Measurements from ENCODE around the gene WASL. TPM values are rescaled to one million over a fixed set of nuclear protein-coding genes. Genes with fewer than 3 reads are reported as not detected.

WASL gene
- total and polyA plus RNA-seq, 10 of the 15 experiments (the other 5 are each of a cell fraction or from before 2014, with no cell fraction given): 2.0 to 6.4 (median 3.5) TPM

DNA sequence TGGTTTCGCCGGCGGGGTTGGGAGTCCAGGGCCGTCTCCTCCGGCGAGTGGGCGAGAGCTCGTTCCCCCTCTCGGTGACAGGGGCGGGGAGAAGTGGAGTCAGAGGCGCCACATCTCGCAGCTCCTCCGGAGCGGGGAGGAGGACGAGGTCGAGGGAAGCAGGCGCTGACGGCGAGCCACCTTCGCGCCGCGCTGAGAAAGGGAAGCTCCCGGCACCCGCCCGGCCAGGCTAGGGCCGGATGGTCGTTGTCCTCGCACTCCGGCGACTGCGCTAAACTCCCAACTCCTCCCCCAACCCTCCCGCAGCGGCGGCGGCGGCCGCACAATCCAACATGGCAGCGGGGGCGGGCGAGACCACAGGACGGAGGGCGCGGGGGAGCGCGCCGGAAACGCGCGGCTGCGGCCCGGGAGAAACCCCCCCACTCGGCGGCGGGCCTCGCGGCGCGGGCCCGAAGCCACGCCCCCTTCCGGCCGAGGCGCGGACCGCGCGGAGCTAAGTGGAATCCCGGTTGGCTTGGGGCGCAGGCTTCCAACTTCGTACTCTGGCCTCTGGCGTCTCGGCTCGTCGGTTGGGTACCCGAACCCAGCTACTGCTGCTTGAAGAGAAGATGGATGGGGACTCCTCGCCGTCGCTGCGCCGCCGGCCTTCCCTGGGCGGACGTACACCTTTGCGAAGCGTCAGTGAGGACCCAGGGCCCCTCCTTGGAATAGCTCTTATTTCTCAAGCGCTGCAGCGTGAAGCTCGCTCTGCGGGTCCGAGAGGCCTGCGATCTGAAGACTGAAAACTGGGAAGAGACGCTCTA, at the start of gene WASL (continued):
- TF ChIP-seq, protein P1, sequence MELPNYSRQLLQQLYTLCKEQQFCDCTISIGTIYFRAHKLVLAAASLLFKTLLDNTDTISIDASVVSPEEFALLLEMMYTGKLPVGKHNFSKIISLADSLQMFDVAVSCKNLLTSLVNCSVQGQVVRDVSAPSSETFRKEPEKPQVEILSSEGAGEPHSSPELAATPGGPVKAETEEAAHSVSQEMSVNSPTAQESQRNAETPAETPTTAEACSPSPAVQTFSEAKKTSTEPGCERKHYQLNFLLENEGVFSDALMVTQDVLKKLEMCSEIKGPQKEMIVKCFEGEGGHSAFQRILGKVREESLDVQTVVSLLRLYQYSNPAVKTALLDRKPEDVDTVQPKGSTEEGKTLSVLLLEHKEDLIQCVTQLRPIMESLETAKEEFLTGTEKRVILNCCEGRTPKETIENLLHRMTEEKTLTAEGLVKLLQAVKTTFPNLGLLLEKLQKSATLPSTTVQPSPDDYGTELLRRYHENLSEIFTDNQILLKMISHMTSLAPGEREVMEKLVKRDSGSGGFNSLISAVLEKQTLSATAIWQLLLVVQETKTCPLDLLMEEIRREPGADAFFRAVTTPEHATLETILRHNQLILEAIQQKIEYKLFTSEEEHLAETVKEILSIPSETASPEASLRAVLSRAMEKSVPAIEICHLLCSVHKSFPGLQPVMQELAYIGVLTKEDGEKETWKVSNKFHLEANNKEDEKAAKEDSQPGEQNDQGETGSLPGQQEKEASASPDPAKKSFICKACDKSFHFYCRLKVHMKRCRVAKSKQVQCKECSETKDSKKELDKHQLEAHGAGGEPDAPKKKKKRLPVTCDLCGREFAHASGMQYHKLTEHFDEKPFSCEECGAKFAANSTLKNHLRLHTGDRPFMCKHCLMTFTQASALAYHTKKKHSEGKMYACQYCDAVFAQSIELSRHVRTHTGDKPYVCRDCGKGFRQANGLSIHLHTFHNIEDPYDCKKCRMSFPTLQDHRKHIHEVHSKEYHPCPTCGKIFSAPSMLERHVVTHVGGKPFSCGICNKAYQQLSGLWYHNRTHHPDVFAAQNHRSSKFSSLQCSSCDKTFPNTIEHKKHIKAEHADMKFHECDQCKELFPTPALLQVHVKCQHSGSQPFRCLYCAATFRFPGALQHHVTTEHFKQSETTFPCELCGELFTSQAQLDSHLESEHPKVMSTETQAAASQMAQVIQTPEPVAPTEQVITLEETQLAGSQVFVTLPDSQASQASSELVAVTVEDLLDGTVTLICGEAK (IDR thresholded peaks at IDR 0.05; ENCODE audit: borderline replicate concordance): no peak
- TF ChIP-seq CBFB (IDR thresholded peaks at IDR 0.05; ENCODE audit: low read depth) (peak; percentile 25), EED (IDR thresholded peaks at IDR 0.05; ENCODE audit: low read depth) (peak; percentile 60; the same call in 1 of the 2 replicates), MXI1 (IDR thresholded peaks at IDR 0.05; ENCODE audit: low read depth, low read length) (no peak), DPF2 (IDR thresholded peaks at IDR 0.05) (peak; percentile 85), RUNX3 (IDR thresholded peaks at IDR 0.05; ENCODE audit: low read length) (peak; percentile 84), PAX5 (IDR thresholded peaks at IDR 0.05; ENCODE audit: borderline replicate concordance, low read depth, low read length) (peak; percentile 46; the same call in 1 of the 2 replicates), FOS (IDR thresholded peaks at IDR 0.05; ENCODE audit: borderline replicate concordance, extremely low read depth, insufficient read length) (no peak), GABPA (IDR thresholded peaks at IDR 0.05; ENCODE audit: low read depth) (0 out of 2 replicates have a peak, but pooled peaks have one; percentile 10), SMAD5 (IDR thresholded peaks at IDR 0.05; ENCODE audit: low read depth) (peak; percentile 58), ZNF622 (IDR thresholded peaks at IDR 0.05) (no peak), POLR2AphosphoS2 (IDR thresholded peaks at IDR 0.05; ENCODE audit: low read depth, low read length) (peak; percentile 57), MYC (IDR thresholded peaks at IDR 0.05; ENCODE audit: insufficient read depth, insufficient read length, insufficient replicate concordance, low read length, severe bottlenecking) (peak; percentile 54), POLR2A (IDR thresholded peaks at IDR 0.05; ENCODE audit: low read depth, low read length) (peak; percentile 93), ZSCAN29 (IDR thresholded peaks at IDR 0.05) (peak; percentile 14; the same call in 1 of the 2 replicates)
- TF ChIP-seq, protein P2, sequence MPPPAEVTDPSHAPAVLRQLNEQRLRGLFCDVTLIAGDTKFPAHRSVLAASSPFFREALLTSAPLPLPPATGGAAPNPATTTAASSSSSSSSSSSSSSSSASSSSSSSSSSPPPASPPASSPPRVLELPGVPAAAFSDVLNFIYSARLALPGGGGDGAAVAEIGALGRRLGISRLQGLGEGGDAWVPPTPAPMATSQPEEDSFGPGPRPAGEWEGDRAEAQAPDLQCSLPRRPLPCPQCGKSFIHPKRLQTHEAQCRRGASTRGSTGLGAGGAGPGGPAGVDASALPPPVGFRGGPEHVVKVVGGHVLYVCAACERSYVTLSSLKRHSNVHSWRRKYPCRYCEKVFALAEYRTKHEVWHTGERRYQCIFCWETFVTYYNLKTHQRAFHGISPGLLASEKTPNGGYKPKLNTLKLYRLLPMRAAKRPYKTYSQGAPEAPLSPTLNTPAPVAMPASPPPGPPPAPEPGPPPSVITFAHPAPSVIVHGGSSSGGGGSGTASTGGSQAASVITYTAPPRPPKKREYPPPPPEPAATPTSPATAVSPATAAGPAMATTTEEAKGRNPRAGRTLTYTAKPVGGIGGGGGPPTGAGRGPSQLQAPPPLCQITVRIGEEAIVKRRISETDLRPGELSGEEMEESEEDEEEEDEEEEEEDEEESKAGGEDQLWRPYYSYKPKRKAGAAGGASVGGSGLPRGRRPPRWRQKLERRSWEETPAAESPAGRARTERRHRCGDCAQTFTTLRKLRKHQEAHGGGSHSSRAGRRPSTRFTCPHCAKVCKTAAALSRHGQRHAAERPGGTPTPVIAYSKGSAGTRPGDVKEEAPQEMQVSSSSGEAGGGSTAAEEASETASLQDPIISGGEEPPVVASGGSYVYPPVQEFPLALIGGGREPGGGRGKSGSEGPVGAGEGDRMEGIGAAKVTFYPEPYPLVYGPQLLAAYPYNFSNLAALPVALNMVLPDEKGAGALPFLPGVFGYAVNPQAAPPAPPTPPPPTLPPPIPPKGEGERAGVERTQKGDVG (CRISPR knock-in tag; IDR thresholded peaks at IDR 0.05): no peak
- TF ChIP-seq, protein P3, sequence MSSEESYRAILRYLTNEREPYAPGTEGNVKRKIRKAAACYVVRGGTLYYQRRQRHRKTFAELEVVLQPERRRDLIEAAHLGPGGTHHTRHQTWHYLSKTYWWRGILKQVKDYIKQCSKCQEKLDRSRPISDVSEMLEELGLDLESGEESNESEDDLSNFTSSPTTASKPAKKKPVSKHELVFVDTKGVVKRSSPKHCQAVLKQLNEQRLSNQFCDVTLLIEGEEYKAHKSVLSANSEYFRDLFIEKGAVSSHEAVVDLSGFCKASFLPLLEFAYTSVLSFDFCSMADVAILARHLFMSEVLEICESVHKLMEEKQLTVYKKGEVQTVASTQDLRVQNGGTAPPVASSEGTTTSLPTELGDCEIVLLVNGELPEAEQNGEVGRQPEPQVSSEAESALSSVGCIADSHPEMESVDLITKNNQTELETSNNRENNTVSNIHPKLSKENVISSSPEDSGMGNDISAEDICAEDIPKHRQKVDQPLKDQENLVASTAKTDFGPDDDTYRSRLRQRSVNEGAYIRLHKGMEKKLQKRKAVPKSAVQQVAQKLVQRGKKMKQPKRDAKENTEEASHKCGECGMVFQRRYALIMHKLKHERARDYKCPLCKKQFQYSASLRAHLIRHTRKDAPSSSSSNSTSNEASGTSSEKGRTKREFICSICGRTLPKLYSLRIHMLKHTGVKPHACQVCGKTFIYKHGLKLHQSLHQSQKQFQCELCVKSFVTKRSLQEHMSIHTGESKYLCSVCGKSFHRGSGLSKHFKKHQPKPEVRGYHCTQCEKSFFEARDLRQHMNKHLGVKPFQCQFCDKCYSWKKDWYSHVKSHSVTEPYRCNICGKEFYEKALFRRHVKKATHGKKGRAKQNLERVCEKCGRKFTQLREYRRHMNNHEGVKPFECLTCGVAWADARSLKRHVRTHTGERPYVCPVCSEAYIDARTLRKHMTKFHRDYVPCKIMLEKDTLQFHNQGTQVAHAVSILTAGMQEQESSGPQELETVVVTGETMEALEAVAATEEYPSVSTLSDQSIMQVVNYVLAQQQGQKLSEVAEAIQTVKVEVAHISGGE (CRISPR knock-in tag; IDR thresholded peaks at IDR 0.05): no peak
- TF ChIP-seq, protein P4, sequence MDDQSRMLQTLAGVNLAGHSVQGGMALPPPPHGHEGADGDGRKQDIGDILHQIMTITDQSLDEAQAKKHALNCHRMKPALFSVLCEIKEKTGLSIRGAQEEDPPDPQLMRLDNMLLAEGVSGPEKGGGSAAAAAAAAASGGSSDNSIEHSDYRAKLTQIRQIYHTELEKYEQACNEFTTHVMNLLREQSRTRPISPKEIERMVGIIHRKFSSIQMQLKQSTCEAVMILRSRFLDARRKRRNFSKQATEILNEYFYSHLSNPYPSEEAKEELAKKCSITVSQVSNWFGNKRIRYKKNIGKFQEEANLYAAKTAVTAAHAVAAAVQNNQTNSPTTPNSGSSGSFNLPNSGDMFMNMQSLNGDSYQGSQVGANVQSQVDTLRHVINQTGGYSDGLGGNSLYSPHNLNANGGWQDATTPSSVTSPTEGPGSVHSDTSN (IDR thresholded peaks at IDR 0.05; ENCODE audit: insufficient replicate concordance, low read depth, low read length): no peak
